ENCODE results near the gene ICAM4.

Gene ICAM4

DNA sequence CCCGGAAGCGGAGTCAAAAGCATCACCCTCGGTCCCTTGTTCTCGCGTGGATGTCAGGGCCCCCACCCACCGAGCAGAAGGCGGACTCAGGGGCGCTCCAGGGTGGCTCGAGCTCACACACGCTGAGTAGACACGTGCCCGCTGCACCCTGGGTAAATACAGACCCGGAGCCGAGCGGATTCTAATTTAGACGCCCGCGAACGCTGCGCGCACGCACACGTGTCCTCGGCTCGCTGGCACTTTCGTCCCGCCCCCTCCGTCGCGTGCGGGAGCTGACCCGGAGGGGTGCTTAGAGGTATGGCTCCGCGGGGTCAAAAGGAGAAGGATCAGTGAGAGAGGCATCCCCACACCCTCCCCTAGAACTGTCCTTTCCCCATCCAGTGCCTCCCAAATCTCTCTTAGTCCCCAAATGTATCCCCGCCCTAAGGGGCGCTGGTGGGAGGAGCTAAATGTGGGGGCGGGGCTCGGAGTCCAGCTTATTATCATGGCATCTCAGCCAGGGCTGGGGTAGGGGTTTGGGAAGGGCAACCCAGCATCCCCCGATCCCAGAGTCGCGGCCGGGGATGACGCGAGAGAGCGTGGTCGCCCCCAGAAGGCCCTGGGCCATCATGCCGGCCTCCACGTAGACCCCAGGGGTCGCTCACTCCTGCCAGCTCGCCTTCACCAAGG lies 2.5 kb downstream of the ICAM4 start:
- DNase-seq: peak; percentile 94
- in situ Hi-C loops (cut with MboI; ENCODE audit: low pct_unique_long_range_greater_than_20kb, low sequenced_read_pairs): no loop called here

DNA sequence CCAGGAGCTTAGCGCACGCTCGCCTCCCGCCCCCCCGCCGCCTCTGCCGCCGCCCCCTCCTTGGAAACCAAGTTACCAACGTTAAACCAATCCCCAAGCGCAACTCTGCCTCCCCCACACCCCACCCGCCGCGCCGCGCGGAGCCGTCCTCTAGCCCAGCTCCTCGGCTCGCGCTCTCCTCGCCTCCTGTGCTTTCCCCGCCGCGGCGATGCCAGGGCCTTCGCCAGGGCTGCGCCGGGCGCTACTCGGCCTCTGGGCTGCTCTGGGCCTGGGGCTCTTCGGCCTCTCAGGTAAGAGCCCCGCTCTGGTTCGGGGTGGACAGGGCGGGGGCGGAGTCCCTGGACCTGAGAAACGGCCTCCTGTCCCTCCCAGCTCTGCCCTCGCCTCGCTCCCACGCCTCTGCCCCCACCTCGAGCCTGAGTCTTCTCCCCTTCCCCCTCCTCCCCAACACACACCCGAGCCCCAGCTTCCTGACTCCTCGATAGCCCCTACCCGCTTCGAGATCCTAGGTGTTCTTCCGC lies 3.1 kb downstream of the ICAM4 start, which contains the start of gene ICAM5:
ICAM5 (plus strand) TSS at position 117 of the 521 bp plus-strand sequence; CDS start at position 209, 92 bp downstream.
- DNase-seq: peak; percentile 53
- in situ Hi-C loops (cut with MboI; ENCODE audit: low pct_unique_long_range_greater_than_20kb, low sequenced_read_pairs): no loop called here

GRCh38 chr19:10290357-10290875 lies 3.7 kb downstream of the ICAM4 start:
- DNase-seq: peak; percentile 34
- in situ Hi-C loops (cut with MboI; ENCODE audit: low pct_unique_long_range_greater_than_20kb, low sequenced_read_pairs): no loop called here

- in situ Hi-C loops (cut with MboI; ENCODE audit: low pct_unique_long_range_greater_than_20kb, low sequenced_read_pairs): no loop called here
- DNase-seq: peak; percentile 65
Measured at GRCh38 chr19:10290876-10291553, 4.3 kb downstream of the ICAM4 start.

DNA sequence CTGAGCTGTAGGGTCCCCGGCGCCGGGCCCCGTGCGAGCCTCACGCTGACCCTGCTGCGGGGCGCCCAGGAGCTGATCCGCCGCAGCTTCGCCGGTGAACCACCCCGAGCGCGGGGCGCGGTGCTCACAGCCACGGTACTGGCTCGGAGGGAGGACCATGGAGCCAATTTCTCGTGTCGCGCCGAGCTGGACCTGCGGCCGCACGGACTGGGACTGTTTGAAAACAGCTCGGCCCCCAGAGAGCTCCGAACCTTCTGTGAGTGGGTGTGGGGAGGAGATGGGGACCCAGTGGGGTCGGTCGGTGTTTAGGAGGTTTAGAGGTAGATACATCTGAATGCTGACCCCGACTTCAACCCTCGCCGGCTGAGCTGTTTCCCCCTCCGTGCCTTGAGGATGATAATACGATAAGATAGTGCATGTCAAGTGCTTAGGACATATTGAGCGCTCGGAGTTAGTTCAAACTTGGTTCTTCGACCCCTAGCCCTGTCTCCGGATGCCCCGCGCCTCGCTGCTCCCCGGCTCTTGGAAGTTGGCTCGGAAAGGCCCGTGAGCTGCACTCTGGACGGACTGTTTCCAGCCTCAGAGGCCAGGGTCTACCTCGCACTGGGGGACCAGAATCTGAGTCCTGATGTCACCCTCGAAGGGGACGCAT lies 4.9 kb downstream of the ICAM4 start:
- no peak for DNase-seq
- in situ Hi-C loops (cut with MboI; ENCODE audit: low pct_unique_long_range_greater_than_20kb, low sequenced_read_pairs): no loop called here

DNA sequence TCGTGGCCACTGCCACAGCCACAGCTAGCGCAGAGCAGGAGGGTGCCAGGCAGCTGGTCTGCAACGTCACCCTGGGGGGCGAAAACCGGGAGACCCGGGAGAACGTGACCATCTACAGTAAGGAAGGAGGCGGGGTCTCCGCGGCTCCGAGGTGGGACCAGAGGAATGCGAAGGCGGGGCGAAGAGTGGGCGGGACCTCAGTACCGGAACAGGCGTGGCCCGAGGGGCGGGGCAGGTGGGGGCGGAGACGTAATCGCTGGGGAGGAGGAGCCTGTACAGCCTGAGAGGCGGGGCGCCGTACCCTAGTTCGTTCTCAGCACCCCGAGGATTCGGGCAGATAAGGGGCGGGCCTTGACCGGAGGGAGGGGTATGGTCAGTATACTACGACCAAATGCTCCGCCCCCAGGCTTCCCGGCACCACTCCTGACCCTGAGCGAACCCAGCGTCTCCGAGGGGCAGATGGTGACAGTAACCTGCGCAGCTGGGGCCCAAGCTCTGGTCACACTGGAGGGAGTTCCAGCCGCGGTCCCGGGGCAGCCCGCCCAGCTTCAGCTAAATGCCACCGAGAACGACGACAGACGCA lies 5.5 kb downstream of the ICAM4 start:
- DNase-seq: peak; percentile 67
- in situ Hi-C loops (cut with MboI; ENCODE audit: low pct_unique_long_range_greater_than_20kb, low sequenced_read_pairs): no loop called here

DNA sequence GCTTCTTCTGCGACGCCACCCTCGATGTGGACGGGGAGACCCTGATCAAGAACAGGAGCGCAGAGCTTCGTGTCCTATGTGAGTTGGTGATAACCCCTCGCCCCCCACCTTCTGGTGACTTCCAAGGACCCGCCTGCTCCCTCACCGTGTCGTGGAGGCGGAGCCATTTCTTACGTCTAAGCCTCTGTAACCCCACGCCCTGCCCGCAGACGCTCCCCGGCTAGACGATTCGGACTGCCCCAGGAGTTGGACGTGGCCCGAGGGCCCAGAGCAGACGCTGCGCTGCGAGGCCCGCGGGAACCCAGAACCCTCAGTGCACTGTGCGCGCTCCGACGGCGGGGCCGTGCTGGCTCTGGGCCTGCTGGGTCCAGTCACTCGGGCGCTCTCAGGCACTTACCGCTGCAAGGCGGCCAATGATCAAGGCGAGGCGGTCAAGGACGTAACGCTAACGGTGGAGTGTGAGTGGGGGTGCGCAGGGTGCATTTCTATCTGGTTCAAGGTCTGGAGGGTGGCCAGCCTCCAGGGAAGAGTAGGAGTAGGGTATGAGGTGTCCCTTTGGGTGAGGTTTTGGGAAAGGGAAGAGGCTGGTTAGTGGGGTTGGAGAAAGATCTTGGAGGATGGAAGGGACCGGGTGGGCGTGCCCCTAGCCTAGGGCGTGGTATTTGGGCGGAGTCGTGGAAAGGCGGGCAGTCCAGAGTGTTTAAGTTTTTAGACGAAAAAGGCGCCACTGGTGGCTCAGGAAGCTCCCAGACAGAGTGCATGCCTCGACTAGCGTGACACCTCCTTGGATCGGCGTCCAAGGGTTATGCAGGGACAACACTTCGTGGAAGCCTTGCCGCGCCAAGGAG lies 6.3 kb downstream of the ICAM4 start:
- in situ Hi-C loops (cut with MboI; ENCODE audit: low pct_unique_long_range_greater_than_20kb, low sequenced_read_pairs): no loop called here
- no peak for DNase-seq

DNA sequence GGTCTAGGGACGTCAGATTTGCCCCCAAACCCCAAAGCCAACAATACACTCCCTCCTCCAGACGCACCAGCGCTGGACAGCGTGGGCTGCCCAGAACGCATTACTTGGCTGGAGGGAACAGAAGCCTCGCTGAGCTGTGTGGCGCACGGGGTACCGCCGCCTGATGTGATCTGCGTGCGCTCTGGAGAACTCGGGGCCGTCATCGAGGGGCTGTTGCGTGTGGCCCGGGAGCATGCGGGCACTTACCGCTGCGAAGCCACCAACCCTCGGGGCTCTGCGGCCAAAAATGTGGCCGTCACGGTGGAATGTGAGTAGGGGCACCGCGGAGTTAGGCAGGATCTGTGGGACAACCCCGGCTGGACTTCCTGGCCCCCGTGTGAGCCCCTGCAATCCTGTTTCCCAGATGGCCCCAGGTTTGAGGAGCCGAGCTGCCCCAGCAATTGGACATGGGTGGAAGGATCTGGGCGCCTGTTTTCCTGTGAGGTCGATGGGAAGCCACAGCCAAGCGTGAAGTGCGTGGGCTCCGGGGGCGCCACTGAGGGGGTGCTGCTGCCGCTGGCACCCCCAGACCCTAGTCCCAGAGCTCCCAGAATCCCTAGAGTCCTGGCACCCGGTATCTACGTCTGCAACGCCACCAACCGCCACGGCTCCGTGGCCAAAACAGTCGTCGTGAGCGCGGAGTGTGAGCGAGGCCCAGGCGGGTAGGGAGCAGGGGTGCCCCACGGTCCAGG lies 7.0 kb downstream of the ICAM4 start:
- in situ Hi-C loops (cut with MboI; ENCODE audit: low pct_unique_long_range_greater_than_20kb, low sequenced_read_pairs): no loop called here
- no peak for DNase-seq

- DNase-seq: no peak
- in situ Hi-C loops (cut with MboI; ENCODE audit: low pct_unique_long_range_greater_than_20kb, low sequenced_read_pairs): no loop called here
Measured at GRCh38 chr19:10294368-10294697, 7.6 kb downstream of the ICAM4 start.

DNA sequence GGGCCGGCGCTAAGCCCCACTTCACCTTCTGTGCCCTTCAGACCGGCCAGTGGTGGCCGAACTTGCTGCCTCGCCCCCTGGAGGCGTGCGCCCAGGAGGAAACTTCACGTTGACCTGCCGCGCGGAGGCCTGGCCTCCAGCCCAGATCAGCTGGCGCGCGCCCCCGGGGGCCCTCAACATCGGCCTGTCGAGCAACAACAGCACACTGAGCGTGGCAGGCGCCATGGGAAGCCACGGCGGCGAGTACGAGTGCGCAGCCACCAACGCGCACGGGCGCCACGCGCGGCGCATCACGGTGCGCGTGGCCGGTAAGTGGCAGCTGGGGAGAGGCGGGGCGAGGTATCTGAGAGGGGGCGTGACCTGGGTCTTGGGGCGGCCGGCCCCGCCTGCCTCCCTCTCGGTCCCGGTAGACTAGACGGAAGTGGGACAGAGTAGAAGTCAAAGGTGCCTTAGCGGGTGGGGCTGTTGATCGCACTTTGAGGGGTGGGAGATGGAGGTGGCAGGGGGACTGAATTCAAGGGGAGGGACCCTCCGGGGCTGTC lies 8.6 kb downstream of the ICAM4 start:
- in situ Hi-C loops (cut with MboI; ENCODE audit: low pct_unique_long_range_greater_than_20kb, low sequenced_read_pairs): no loop called here
- no peak for DNase-seq

DNA sequence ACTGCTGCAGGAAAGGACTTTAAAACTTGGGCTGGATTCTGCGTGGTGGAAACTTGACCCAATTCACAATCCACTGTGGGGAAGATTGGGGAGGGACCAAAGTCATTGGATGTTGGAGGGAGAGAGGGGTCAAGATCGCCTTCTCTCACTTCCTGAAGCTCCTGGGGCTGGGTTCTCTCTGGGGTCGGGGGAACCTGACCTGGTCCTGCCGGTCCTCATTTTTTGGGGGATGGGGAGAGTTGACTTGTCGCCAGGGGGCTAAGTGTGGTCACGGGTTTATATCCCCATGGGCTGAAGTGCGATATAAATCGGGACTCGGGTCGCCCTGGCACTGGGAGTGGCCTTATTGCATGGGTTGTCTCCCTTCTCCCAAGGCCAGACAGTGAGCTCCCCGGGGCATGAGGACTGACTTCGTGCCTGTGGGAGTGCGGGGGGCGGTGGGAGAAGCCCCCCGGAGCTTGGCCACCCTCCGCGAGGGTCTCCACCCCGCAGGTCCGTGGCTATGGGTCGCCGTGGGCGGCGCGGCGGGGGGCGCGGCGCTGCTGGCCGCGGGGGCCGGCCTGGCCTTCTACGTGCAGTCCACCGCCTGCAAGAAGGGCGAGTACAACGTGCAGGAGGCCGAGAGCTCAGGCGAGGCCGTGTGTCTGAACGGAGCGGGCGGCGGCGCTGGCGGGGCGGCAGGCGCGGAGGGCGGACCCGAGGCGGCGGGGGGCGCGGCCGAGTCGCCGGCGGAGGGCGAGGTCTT lies 9.3 kb downstream of the ICAM4 start:
- no peak for DNase-seq
- in situ Hi-C loops (cut with MboI; ENCODE audit: low pct_unique_long_range_greater_than_20kb, low sequenced_read_pairs): no loop called here

GRCh38 chr19:10299545-10300458 lies 13.0 kb downstream of the ICAM4 start:
- in situ Hi-C loops (cut with MboI; ENCODE audit: low pct_unique_long_range_greater_than_20kb, low sequenced_read_pairs): no loop called here
- DNase-seq: peak; percentile 72

GRCh38 chr19:10305139-10305806 lies 18.5 kb downstream of the ICAM4 start:
- peak; percentile 86 for DNase-seq
- in situ Hi-C loops (cut with MboI; ENCODE audit: low pct_unique_long_range_greater_than_20kb, low sequenced_read_pairs): no loop called here

- DNase-seq: no peak
- in situ Hi-C loops (cut with MboI; ENCODE audit: low pct_unique_long_range_greater_than_20kb, low sequenced_read_pairs): no loop called here
Measured at GRCh38 chr19:10306327-10306726, 19.6 kb downstream of the ICAM4 start.

GRCh38 chr19:10309423-10309822 lies 22.7 kb downstream of the ICAM4 start, which contains the start of gene ZGLP1:
Gene ZGLP1 (minus strand): TSS chr19:10309815.
- in situ Hi-C loops (cut with MboI; ENCODE audit: low pct_unique_long_range_greater_than_20kb, low sequenced_read_pairs): no loop called here
- DNase-seq: no peak

Measured in KBM-7 (cell line).